Loucy (cell line): ENCODE measurements around the gene CAMTA1.

Experiments
- EZH2phosphoT487 ChIP-seq: fragments of 200-600 bp; IDR thresholded peaks from 2 replicates; pipeline ENCODE4 v1.6.1; 2018; ENCODE audit warnings: antibody characterized with exemption, mild to moderate bottlenecking, moderate library complexity, borderline replicate concordance
- TF ChIP-seq, protein P1 (sequence below): fragments of 200-600 bp; sonication (generic); conservative IDR thresholded peaks from 2 replicates; pipeline ENCODE4 v1.5.1; 2014; ENCODE audit warnings: mild to moderate bottlenecking, antibody characterized with exemption, low read length

DNA sequence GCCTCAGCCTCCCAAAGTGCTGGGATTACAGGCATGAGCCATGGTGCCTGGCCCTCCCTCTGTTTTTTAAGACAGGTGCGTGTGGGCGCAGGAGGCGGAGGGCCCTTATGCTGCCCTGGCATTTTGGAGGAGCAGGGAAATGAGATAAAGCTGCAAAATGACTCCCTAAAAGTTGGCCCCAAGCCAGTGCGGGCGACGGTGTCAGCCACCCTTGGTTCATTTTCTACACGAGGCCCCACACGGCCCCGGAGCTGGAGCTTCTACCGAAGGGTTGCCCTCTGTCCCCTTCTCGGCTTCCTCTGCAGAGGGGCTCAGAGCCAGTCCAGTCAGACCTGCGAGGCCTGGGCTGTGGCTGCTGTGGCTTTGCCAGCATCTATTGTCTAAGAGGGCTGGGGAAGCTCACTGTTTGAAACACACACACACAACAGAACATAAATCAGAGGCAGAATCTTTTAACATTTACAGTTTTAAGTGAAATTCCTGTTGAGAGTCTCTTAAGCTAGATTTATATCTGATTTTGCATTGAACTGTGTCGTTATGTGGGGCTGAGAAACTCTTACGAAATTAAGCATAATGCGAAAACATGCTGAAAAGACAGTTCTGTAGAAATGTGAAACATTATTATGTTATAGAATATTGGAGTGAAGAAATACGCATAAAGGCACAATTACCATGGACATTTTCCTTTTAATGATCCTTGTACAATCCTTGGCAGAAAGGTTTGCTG, 255.9 kb downstream of the CAMTA1 start:
- TF ChIP-seq, protein P1, sequence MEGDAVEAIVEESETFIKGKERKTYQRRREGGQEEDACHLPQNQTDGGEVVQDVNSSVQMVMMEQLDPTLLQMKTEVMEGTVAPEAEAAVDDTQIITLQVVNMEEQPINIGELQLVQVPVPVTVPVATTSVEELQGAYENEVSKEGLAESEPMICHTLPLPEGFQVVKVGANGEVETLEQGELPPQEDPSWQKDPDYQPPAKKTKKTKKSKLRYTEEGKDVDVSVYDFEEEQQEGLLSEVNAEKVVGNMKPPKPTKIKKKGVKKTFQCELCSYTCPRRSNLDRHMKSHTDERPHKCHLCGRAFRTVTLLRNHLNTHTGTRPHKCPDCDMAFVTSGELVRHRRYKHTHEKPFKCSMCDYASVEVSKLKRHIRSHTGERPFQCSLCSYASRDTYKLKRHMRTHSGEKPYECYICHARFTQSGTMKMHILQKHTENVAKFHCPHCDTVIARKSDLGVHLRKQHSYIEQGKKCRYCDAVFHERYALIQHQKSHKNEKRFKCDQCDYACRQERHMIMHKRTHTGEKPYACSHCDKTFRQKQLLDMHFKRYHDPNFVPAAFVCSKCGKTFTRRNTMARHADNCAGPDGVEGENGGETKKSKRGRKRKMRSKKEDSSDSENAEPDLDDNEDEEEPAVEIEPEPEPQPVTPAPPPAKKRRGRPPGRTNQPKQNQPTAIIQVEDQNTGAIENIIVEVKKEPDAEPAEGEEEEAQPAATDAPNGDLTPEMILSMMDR = no peak
- TF ChIP-seq EZH2phosphoT487 = no peak
